ENCODE results near the gene DENND11. TPM values are rescaled to one million over a fixed set of nuclear protein-coding genes. Genes with fewer than 3 reads are reported as not detected.
A peak's percentile ranks its signal among the peaks of the same experiment; 100 is the strongest.

Gene DENND11
- total RNA-seq, 2 donors from 2014 or later = 43.2 to 48.7 TPM

DNA sequence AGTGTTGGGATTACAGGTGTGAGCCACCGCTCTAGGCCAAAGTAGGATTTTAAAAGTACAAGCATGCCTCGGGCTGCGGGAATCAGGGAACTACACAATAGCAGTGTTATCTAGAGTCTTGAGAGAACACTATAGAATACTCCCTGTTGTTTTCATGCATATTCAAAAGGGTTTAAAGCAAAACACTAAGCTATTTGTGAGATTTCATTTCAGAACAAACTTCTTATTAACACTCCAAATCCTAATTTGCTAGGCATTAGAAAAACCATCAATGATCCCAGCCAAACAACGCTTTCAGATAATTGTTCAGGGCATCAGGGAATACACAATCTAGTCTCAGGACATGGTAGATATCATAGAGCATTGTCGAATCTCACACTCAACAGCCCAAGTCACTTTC lies 13.9 kb downstream of the DENND11 start:
- Mint-ChIP-seq H3K27me3 (ENCODE audit: low read depth) (no peaks in the 10 kb centered on the region), H3K36me3 (ENCODE audit: insufficient read depth in 2 of 2) (peaks cover 0 to 8% of the 10 kb centered on the region in 2 donors), H3K4me3 (no peak overlapping the region), H3K4me1 (ENCODE audit: low read depth) (peaks cover 12% of the 10 kb centered on the region), H3K27ac (no peak overlapping the region), H3K9me3 (no peaks in the 10 kb centered on the region)
- DNase-seq (no peak), ATAC-seq (replicated peaks in 1 of 2) (no peak)

DNA sequence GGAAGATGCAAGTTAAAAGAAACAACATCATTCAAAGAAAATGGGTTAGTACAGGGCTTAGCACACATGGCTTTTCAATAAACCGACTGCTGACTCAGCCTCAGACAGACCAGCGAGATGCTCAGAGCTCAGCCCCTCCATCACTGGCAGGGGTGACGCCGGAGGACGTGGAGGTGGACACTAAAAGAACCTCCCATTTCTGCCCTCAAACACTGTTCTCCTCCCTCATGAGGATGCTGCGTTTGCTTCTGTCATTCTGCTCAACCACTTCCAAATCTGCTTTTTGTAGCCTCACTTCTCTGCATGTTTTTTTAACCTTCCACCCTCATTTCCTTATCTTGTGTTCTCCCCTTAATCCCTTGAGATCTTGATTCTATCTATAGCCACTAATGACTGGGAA lies 15.3 kb downstream of the DENND11 start:
- no peak for ATAC-seq (replicated peaks in 1 of 2)
- Mint-ChIP-seq H3K9me3 (no peaks in the 10 kb centered on the region), H3K4me1 (ENCODE audit: low read depth) (peaks cover 12% of the 10 kb centered on the region), H3K27ac (no peak overlapping the region), H3K27me3 (ENCODE audit: low read depth) (no peaks in the 10 kb centered on the region), H3K4me3 (no peak overlapping the region), H3K36me3 (ENCODE audit: insufficient read depth in 2 of 2) (peaks cover 2 to 8% of the 10 kb centered on the region in 2 donors)
- no peak for DNase-seq

DNA sequence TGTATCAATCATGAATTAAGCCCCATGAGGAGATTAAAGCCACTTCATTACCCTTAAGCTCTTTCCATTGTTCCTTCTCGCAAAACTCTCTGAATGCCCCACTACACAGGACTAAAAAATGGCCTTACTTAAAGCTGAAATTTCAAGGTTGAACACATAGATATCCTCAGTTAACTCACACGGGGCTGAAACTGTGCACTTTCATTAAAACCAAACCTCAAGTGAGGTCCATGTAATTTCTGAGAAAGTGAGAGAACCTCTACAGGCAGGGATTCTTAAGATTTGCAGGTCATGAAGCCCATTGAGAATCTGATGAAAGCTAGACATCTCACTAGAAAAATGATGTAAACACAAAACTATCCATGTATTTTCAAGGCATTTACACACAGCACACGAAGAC lies 15.9 kb downstream of the DENND11 start:
- Mint-ChIP-seq H3K4me1 (ENCODE audit: low read depth) (peaks cover 12% of the 10 kb centered on the region), H3K9me3 (no peaks in the 10 kb centered on the region), H3K27me3 (ENCODE audit: low read depth) (no peaks in the 10 kb centered on the region), H3K27ac (no peak overlapping the region), H3K4me3 (no peak overlapping the region), H3K36me3 (ENCODE audit: insufficient read depth in 2 of 2) (peaks cover 2 to 8% of the 10 kb centered on the region in 2 donors)
- ATAC-seq (replicated peaks in 1 of 2) = no peak
- DNase-seq = no peak

DNA sequence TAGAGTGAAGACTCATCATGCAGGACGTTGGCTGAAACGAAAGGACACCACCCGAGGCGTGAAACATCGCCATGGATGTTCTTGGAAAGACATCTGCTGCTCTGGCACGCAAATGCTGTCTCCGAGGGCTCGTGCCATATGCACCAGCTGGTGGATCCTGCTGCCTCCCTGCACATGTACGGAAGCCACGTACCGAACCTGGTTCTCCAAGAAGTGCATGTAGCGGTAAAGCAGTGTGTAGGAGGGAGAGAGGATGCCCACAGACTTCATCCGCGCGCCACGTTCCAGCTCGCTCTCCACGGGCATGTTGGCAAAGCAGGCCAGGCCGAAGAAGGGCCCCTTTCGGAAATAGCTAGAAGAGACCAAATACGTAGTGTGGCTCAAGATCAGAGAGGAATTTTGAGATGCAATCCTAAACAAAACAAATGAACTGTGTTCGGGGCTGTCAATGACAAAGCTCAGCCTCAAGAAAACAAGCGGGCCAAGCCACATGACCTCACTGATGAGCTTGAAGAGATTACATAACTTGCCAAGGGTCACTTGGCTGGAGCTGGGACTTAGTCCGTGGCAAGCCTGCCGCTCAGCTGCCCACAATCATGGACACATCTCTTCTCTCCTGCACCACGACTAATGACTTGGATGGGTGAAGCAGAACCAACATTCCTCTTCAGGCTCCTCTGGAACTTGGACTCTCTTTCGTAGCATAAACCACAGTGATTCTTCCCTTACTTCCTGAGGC lies 16.5 kb downstream of the DENND11 start:
- ATAC-seq (replicated peaks in 1 of 2) = no peak
- H3K4me1 Mint-ChIP-seq (ENCODE audit: low read depth) = peaks cover 12% of the 10 kb centered on the region
- no peak overlapping the region for H3K4me3 Mint-ChIP-seq
- no peak overlapping the region for H3K27ac Mint-ChIP-seq
- no peaks in the 10 kb centered on the region for H3K27me3 Mint-ChIP-seq (ENCODE audit: low read depth)
- no peaks in the 10 kb centered on the region for H3K9me3 Mint-ChIP-seq
- peaks cover 2 to 8% of the 10 kb centered on the region in 2 donors for H3K36me3 Mint-ChIP-seq (ENCODE audit: insufficient read depth in 2 of 2)
- no peak for DNase-seq

DNA sequence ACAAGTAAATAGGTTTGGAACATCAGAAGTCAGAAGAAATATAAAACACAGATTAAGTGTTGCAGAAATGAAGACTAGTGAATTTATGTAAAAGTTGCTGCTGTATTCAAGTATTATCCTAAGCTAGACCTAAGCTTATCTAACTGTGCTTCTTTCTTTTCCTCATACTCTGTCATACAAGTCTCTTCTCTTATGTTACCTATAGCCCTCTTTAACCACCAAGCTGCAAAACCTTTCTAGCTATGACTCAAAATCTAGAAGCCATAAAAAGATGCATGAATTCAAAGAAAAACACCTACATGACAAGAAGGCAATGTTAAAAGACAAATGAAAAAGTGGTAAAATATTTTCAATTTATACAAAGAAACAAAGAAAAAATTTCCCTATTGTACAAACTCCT lies 23.0 kb downstream of the DENND11 start:
- H3K36me3 Mint-ChIP-seq (ENCODE audit: insufficient read depth in 2 of 2) = peaks cover 2% of the 10 kb centered on the region in 2 donors
- no peak overlapping the region for H3K27ac Mint-ChIP-seq
- ATAC-seq (replicated peaks in 1 of 2) = peak; percentile 91 to 94
- no peak for DNase-seq
- H3K27me3 Mint-ChIP-seq (ENCODE audit: low read depth) = no peaks in the 10 kb centered on the region
- peak overlapping the region in 1 of 2 donors; percentile 3 for H3K4me3 Mint-ChIP-seq
- H3K4me1 Mint-ChIP-seq (ENCODE audit: low read depth) = peaks cover 29% of the 10 kb centered on the region
- H3K9me3 Mint-ChIP-seq = no peaks in the 10 kb centered on the region

DNA sequence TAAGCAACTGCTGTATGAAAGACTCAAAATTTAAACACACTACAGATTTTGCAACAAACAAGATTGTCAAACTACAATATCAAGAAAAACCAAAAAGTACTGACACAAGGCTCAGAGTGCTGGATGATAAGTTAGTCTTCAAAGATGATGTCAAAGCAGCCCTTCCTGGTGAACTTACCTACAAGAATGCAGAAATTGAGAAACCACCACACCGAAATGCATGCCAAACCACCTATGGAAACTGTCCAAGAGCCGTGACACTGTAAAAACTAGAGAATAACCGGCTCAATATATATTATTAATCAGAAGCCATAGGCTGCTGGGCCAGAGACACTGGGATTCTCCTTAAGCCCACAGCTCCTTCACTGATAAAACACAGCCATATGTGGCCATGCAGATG lies 25.3 kb downstream of the DENND11 start:
- Mint-ChIP-seq H3K4me1 (ENCODE audit: low read depth) (peaks cover 30% of the 10 kb centered on the region), H3K9me3 (no peaks in the 10 kb centered on the region), H3K4me3 (no peak overlapping the region), H3K27me3 (ENCODE audit: low read depth) (no peaks in the 10 kb centered on the region), H3K27ac (no peak overlapping the region), H3K36me3 (ENCODE audit: insufficient read depth in 2 of 2) (peaks cover 0 to 4% of the 10 kb centered on the region in 2 donors)
- DNase-seq = no peak
- ATAC-seq (replicated peaks in 1 of 2) = no peak

DNA sequence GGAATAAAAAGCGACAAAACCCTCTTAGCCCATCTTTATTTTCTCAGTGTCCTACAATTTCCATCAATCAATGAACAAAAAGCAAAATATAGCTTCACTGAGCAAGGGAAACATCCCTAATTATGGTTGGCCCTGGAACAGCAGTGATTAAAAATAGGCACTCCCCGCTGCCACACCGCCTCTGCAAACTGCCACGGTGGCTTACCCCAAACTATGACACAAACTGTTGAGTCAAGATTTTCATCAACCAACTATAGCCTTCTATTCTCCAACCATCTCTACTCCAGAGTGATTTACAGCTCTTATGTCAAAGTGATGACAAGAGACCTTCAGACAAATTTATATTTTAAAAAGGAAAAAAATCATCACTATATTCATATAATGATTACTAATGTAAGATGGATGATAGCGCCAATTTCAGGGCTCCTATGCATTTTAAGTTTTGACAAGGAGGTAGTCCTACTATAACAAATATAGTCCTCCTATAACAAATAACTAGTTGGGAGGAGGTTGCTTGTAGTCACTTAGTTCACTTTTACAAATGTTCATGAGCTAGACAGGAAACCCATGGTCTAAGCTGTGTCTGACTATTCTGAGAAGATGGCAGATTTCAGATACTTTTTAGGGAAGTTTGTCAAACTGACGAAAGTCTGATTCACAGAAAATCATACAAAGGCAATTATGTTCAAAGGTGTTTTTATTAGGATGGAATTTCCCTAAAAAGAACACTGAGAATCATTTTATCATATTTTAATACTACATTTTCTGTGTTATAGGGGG lies 26.3 kb downstream of the DENND11 start:
- DNase-seq = peak; percentile 23 to 29
- peak overlapping the region in 1 of 2 donors; percentile 27 for H3K4me3 Mint-ChIP-seq
- peak overlapping the region; percentile 32 for H3K27ac Mint-ChIP-seq

DNA sequence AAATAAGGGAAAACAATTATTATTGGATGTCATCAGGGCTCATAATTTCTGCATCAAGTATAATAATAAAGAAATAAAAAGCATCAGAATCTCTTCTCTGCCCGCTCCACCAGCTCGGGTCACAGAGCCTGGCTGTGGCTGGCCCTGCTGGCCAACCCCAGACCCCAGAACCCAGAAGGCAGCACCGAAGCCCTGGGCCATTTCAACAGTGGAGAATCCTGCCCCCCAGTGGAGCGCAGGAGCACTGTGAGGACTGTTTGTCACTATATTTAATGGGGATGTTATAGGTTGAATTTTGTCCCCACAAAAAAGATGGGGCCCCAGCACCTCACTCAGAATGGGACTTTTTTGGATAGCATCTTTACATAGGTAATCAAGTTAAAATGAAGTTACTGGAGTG lies 27.3 kb downstream of the DENND11 start:
- Mint-ChIP-seq H3K27ac (no peak overlapping the region), H3K4me3 (no peak overlapping the region), H3K9me3 (no peaks in the 10 kb centered on the region), H3K4me1 (ENCODE audit: low read depth) (peaks cover 30% of the 10 kb centered on the region), H3K36me3 (ENCODE audit: insufficient read depth in 2 of 2) (peaks cover 3 to 6% of the 10 kb centered on the region in 2 donors), H3K27me3 (ENCODE audit: low read depth) (no peaks in the 10 kb centered on the region)
- DNase-seq (no peak), ATAC-seq (replicated peaks in 1 of 2) (no peak)

More for the DNA sequence above, 26.3 kb downstream of the DENND11 start:
- peak; percentile 55 to 75 for ATAC-seq (replicated peaks in 1 of 2)
- no peaks in the 10 kb centered on the region for H3K9me3 Mint-ChIP-seq
- peaks cover 0 to 6% of the 10 kb centered on the region in 2 donors for H3K36me3 Mint-ChIP-seq (ENCODE audit: insufficient read depth in 2 of 2)
- peaks cover 30% of the 10 kb centered on the region for H3K4me1 Mint-ChIP-seq (ENCODE audit: low read depth)
- no peaks in the 10 kb centered on the region for H3K27me3 Mint-ChIP-seq (ENCODE audit: low read depth)

DNA sequence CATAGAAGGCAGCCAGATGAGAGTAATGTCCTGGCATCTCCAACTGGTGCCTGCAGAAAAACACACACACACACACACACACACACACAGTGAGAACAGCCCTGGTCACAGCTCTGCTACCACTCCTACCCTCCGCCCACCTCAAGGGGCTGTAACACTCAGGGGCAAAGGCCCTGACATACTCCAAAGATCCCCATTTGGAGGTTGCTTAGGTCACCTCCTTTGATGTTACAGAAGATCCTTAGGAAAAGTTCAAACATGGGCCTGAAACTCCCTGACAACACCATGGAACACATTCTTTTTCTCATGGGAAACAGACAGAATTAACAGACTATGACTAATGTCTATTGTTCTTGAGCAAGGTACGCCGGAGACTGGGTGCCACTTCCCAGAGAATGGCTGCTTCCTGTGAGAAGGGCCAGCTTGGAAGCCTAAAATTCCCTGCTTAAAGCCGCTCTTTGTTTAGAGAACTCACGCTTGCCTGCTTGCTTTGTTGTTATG lies 27.7 kb downstream of the DENND11 start:
- DNase-seq (no peak), ATAC-seq (replicated peaks in 1 of 2) (no peak)
- Mint-ChIP-seq H3K4me3 (no peak overlapping the region), H3K36me3 (ENCODE audit: insufficient read depth in 2 of 2) (peaks cover 3 to 6% of the 10 kb centered on the region in 2 donors), H3K27ac (no peak overlapping the region), H3K4me1 (ENCODE audit: low read depth) (peaks cover 27% of the 10 kb centered on the region), H3K27me3 (ENCODE audit: low read depth) (no peaks in the 10 kb centered on the region), H3K9me3 (no peaks in the 10 kb centered on the region)

DNA sequence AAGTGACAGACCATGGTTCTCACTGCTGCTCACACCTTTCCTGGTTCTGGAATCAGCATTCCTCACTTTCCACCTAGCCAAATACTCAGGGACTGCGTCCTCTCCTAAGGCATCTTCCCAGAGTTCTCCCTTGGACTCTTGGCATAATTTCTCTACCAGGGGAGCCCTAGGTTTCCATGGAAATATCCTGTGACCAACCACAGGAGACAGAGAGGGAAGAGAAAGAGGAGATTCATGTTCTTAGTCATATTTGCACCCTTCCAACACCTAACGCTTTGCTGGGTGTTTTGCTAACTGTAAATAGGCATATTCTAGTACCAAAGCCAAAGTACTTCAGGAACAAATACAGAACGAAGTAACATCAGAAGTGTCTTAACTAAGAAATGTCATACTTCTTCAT lies 28.6 kb downstream of the DENND11 start:
- Mint-ChIP-seq H3K4me1 (ENCODE audit: low read depth) (peaks cover 19% of the 10 kb centered on the region), H3K27ac (no peak overlapping the region), H3K4me3 (no peak overlapping the region), H3K36me3 (ENCODE audit: insufficient read depth in 2 of 2) (peaks cover 3 to 6% of the 10 kb centered on the region in 2 donors), H3K27me3 (ENCODE audit: low read depth) (no peaks in the 10 kb centered on the region), H3K9me3 (no peaks in the 10 kb centered on the region)
- ATAC-seq (replicated peaks in 1 of 2) (no peak), DNase-seq (no peak)

DNA sequence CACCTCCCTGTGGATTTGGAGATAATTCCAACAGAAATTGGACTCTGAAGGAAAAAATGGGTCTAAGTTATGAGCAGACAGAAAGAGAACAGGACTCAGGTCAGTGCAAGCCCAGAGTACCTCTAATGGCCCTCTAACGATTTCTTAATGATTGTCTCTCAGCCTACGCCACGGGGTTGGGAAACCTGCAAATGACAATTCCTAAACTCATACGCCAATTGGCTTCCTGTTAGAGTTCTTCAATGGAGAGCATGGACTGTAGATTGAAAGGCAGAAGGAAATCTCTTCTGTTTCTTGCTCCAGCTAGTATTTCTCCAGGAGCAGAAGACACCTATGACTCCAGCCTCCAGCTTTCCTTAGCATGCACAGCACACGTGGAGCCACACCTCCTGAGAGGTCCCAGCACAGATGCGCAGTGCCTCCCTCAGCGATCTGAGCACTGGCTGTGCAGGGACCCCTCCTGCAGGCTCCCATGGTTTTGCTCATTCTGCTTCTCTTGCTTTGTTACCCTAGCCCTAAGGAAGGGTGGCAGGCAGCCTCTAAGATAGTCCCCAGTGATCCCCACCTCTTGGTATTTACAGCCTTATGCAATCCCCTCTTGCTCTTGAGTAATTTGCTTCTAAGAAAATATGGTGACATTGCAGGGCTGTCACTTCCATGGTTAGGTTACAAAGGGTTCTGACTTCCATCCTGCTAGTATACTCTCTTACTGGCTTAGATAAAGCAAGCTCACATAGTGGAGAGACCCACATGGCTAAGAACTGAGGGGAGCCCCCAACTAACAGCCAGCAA lies 30.1 kb downstream of the DENND11 start:
- DNase-seq = no peak
- no peaks in the 10 kb centered on the region for H3K27me3 Mint-ChIP-seq (ENCODE audit: low read depth)
- peak overlapping the region; percentile 58 for H3K27ac Mint-ChIP-seq
- peak in 1 of 2 donors; percentile 19 for ATAC-seq (replicated peaks in 1 of 2)
- peaks cover 3 to 6% of the 10 kb centered on the region in 2 donors for H3K36me3 Mint-ChIP-seq (ENCODE audit: insufficient read depth in 2 of 2)
- H3K4me1 Mint-ChIP-seq (ENCODE audit: low read depth) = peaks cover 15% of the 10 kb centered on the region
- no peak overlapping the region for H3K4me3 Mint-ChIP-seq
- H3K9me3 Mint-ChIP-seq = no peaks in the 10 kb centered on the region

DNA sequence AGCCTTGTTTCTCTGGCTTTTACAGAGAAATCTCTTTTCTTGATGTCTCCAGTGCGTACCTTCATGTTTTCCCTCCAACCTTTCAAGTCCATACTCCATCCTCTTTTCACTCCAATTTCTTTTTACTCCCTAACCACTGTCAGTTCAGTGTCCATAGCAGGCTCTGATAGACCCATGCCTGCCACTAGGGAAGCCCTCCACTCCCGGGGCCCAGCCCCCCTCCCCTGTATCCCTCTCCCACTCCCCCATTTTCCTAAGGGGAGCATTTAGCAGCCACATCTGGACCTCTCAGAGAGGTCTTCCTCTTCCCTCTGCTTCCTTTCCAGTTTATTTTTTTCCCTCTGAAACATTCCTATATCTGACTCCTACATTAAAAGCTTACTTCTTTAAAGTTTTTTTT lies 33.1 kb downstream of the DENND11 start:
- peaks cover 3 to 6% of the 10 kb centered on the region in 2 donors for H3K36me3 Mint-ChIP-seq (ENCODE audit: insufficient read depth in 2 of 2)
- ATAC-seq (replicated peaks in 1 of 2) (no peak), DNase-seq (no peak)
- no peaks in the 10 kb centered on the region for H3K4me1 Mint-ChIP-seq (ENCODE audit: low read depth)
- H3K27me3 Mint-ChIP-seq (ENCODE audit: low read depth) = no peaks in the 10 kb centered on the region
- no peaks in the 10 kb centered on the region for H3K9me3 Mint-ChIP-seq
- no peak overlapping the region for H3K4me3 Mint-ChIP-seq
- H3K27ac Mint-ChIP-seq = no peak overlapping the region

DNA sequence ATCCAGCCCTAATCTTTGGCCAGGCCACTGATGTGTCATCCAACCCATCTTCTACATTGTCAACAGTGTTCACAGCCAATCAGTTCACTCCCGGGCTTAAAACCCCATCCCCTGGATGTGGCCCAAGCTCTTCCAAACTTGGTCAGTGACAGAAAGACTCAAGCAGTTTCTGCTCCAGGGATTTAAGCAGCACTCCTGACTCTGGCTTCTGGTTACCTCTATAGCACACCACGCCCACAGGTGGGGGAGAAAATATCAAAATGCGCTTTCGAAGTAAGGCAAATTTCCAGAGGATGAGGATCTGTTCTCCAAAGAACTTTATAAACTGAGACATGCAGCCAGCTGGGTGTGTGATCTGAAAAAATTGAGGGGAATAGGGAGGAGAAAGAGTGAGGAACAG lies 35.9 kb downstream of the DENND11 start:
- H3K9me3 Mint-ChIP-seq = no peaks in the 10 kb centered on the region
- DNase-seq (no peak), ATAC-seq (replicated peaks in 1 of 2) (no peak)
- H3K36me3 Mint-ChIP-seq (ENCODE audit: insufficient read depth in 2 of 2) = peaks cover 2 to 3% of the 10 kb centered on the region in 2 donors
- H3K27ac Mint-ChIP-seq = peak overlapping the region; percentile 1
- H3K4me1 Mint-ChIP-seq (ENCODE audit: low read depth) = peaks cover 7% of the 10 kb centered on the region
- no peaks in the 10 kb centered on the region for H3K27me3 Mint-ChIP-seq (ENCODE audit: low read depth)
- H3K4me3 Mint-ChIP-seq = no peak overlapping the region
